ENCODE data around the gene TRAPPC10. TPM values are rescaled to one million over a fixed set of nuclear protein-coding genes. Genes with fewer than 3 reads are reported as not detected.
"Not testable (repeated sequence)": the region's sequence is repeated elsewhere in the genome, so short reads cannot be mapped to it uniquely, and the experiment has no call there.

Gene TRAPPC10
- total RNA-seq, 1 donor from 2014 or later = 67.3 TPM

GRCh38 chr21:44087426-44088400, 75.6 kb downstream of the TRAPPC10 start:
- Mint-ChIP-seq H3K27ac (peak overlapping the region; percentile 17), H3K9me3 (no peaks in the 10 kb centered on the region), H3K27me3 (ENCODE audit: low read depth) (no peaks in the 10 kb centered on the region), H3K4me1 (ENCODE audit: low read depth) (peaks cover 62% of the 10 kb centered on the region), H3K36me3 (ENCODE audit: low read depth) (peaks cover 85% of the 10 kb centered on the region), H3K4me3 (ENCODE audit: low read depth) (no peak overlapping the region)
- no peak for DNase-seq (ENCODE audit: low spot score)
- intact Hi-C loops (cut with micrococcal nuclease) = no loop called here

- Mint-ChIP-seq H3K4me1 (ENCODE audit: low read depth) (peaks cover 56% of the 10 kb centered on the region), H3K27me3 (ENCODE audit: low read depth) (no peaks in the 10 kb centered on the region), H3K4me3 (ENCODE audit: low read depth) (no peak overlapping the region), H3K27ac (peak overlapping the region; percentile 44), H3K9me3 (no peaks in the 10 kb centered on the region), H3K36me3 (ENCODE audit: low read depth) (peaks cover 78% of the 10 kb centered on the region)
- intact Hi-C loops (cut with micrococcal nuclease) = no loop called here
- no peak for DNase-seq (ENCODE audit: low spot score)
These were observed 76.3 kb downstream of the TRAPPC10 start for GRCh38 chr21:44088401-44088780.

GRCh38 chr21:44089001-44089911, 77.1 kb downstream of the TRAPPC10 start:
- Mint-ChIP-seq H3K36me3 (ENCODE audit: low read depth) (peaks cover 79% of the 10 kb centered on the region), H3K27me3 (ENCODE audit: low read depth) (no peaks in the 10 kb centered on the region), H3K9me3 (no peaks in the 10 kb centered on the region), H3K4me1 (ENCODE audit: low read depth) (peaks cover 48% of the 10 kb centered on the region), H3K4me3 (ENCODE audit: low read depth) (peak overlapping the region; percentile 18), H3K27ac (peak overlapping the region; percentile 44)
- DNase-seq (ENCODE audit: low spot score) = peak; percentile 16
- intact Hi-C loops (cut with micrococcal nuclease) = no loop called here

- Mint-ChIP-seq H3K9me3 (no peaks in the 10 kb centered on the region), H3K4me3 (ENCODE audit: low read depth) (no peak overlapping the region), H3K27me3 (ENCODE audit: low read depth) (no peaks in the 10 kb centered on the region), H3K4me1 (ENCODE audit: low read depth) (peaks cover 39% of the 10 kb centered on the region), H3K36me3 (ENCODE audit: low read depth) (peaks cover 73% of the 10 kb centered on the region), H3K27ac (peak overlapping the region; percentile 44)
- intact Hi-C loops (cut with micrococcal nuclease) = no loop called here
- DNase-seq (ENCODE audit: low spot score) = peak; percentile 8
These were observed 78.2 kb downstream of the TRAPPC10 start for GRCh38 chr21:44090325-44090724.

- DNase-seq (ENCODE audit: low spot score) = no peak
- Mint-ChIP-seq H3K4me1 (ENCODE audit: low read depth) (peaks cover 30% of the 10 kb centered on the region), H3K9me3 (no peaks in the 10 kb centered on the region), H3K36me3 (ENCODE audit: low read depth) (peaks cover 54% of the 10 kb centered on the region), H3K27ac (no peak overlapping the region), H3K27me3 (ENCODE audit: low read depth) (no peaks in the 10 kb centered on the region), H3K4me3 (ENCODE audit: low read depth) (no peak overlapping the region)
- intact Hi-C loops (cut with micrococcal nuclease) = no loop called here
These were observed 80.1 kb downstream of the TRAPPC10 start for GRCh38 chr21:44092211-44092610.

GRCh38 chr21:44093761-44094160, 81.7 kb downstream of the TRAPPC10 start:
- H3K4me1 Mint-ChIP-seq (ENCODE audit: low read depth) = peaks cover 20% of the 10 kb centered on the region
- intact Hi-C loops (cut with micrococcal nuclease) = no loop called here
- no peak overlapping the region for H3K27ac Mint-ChIP-seq
- no peak overlapping the region for H3K4me3 Mint-ChIP-seq (ENCODE audit: low read depth)
- H3K9me3 Mint-ChIP-seq = no peaks in the 10 kb centered on the region
- DNase-seq (ENCODE audit: low spot score) = peak; percentile 6
- peaks cover 38% of the 10 kb centered on the region for H3K36me3 Mint-ChIP-seq (ENCODE audit: low read depth)
- H3K27me3 Mint-ChIP-seq (ENCODE audit: low read depth) = no peaks in the 10 kb centered on the region

- H3K27ac Mint-ChIP-seq = no peak overlapping the region
- no peak for DNase-seq (ENCODE audit: low spot score)
- peaks cover 28% of the 10 kb centered on the region for H3K36me3 Mint-ChIP-seq (ENCODE audit: low read depth)
- peaks cover 9% of the 10 kb centered on the region for H3K4me1 Mint-ChIP-seq (ENCODE audit: low read depth)
- no peak overlapping the region for H3K4me3 Mint-ChIP-seq (ENCODE audit: low read depth)
- intact Hi-C loops (cut with micrococcal nuclease) = no loop called here
- no peaks in the 10 kb centered on the region for H3K27me3 Mint-ChIP-seq (ENCODE audit: low read depth)
- H3K9me3 Mint-ChIP-seq = no peaks in the 10 kb centered on the region
These were observed 82.7 kb downstream of the TRAPPC10 start for GRCh38 chr21:44094832-44095231.

- H3K4me3 Mint-ChIP-seq (ENCODE audit: low read depth); H3K4me1 Mint-ChIP-seq (ENCODE audit: low read depth); DNase-seq (ENCODE audit: low spot score); H3K27ac Mint-ChIP-seq; H3K9me3 Mint-ChIP-seq; intact Hi-C loops (cut with micrococcal nuclease); H3K27me3 Mint-ChIP-seq (ENCODE audit: low read depth): not testable (repeated sequence)
- H3K36me3 Mint-ChIP-seq (ENCODE audit: low read depth) = peaks cover 11% of the 10 kb centered on the region
These were observed 86.4 kb downstream of the TRAPPC10 start for GRCh38 chr21:44098507-44098906.

- H3K4me1 Mint-ChIP-seq (ENCODE audit: low read depth); H3K36me3 Mint-ChIP-seq (ENCODE audit: low read depth); H3K27ac Mint-ChIP-seq; H3K4me3 Mint-ChIP-seq (ENCODE audit: low read depth); H3K27me3 Mint-ChIP-seq (ENCODE audit: low read depth); intact Hi-C loops (cut with micrococcal nuclease); H3K9me3 Mint-ChIP-seq; DNase-seq (ENCODE audit: low spot score): not testable (repeated sequence)
These were observed 86.9 kb downstream of the TRAPPC10 start for GRCh38 chr21:44098964-44099363.

GRCh38 chr21:44107026-44107501, 95.0 kb downstream of the TRAPPC10 start, which contains the start of gene PWP2:
TSS of gene PWP2 (plus strand) at chr21:44107399. CDS start at chr21:44107417, 18 bp downstream.
- H3K4me3 Mint-ChIP-seq (ENCODE audit: low read depth) = peak within 1 kb of the TSS; percentile 51
- H3K36me3 Mint-ChIP-seq (ENCODE audit: low read depth); H3K9me3 Mint-ChIP-seq; intact Hi-C loops (cut with micrococcal nuclease); H3K27ac Mint-ChIP-seq; H3K27me3 Mint-ChIP-seq (ENCODE audit: low read depth); H3K4me1 Mint-ChIP-seq (ENCODE audit: low read depth): not testable (repeated sequence)
- peak; percentile 40 for DNase-seq (ENCODE audit: low spot score)

GRCh38 chr21:44107589-44107988, 95.5 kb downstream of the TRAPPC10 start:
- H3K36me3 Mint-ChIP-seq (ENCODE audit: low read depth); H3K4me1 Mint-ChIP-seq (ENCODE audit: low read depth); intact Hi-C loops (cut with micrococcal nuclease); H3K27ac Mint-ChIP-seq; H3K9me3 Mint-ChIP-seq; H3K27me3 Mint-ChIP-seq (ENCODE audit: low read depth); DNase-seq (ENCODE audit: low spot score); H3K4me3 Mint-ChIP-seq (ENCODE audit: low read depth): not testable (repeated sequence)

GRCh38 chr21:44113702-44114371, 101.7 kb downstream of the TRAPPC10 start:
- intact Hi-C loops (cut with micrococcal nuclease); H3K27me3 Mint-ChIP-seq (ENCODE audit: low read depth): not testable (repeated sequence)

More at GRCh38 chr21:44113702-44114371, 101.7 kb downstream of the TRAPPC10 start:
- not testable (repeated sequence) for H3K4me1 Mint-ChIP-seq (ENCODE audit: low read depth); DNase-seq (ENCODE audit: low spot score); H3K27ac Mint-ChIP-seq; H3K4me3 Mint-ChIP-seq (ENCODE audit: low read depth); H3K9me3 Mint-ChIP-seq; H3K36me3 Mint-ChIP-seq (ENCODE audit: low read depth)
